Activated CD4-positive, alpha-beta T cell treated with anti-CD3 and anti-CD28 coated beads, Interleukin-2, amount 10 ng/mL, durations not matched to agents 24 days and 14 days (primary cell): Measurements from ENCODE around the gene SH3YL1. TPM values are rescaled to one million over a fixed set of nuclear protein-coding genes. Genes with fewer than 3 reads are reported as not detected.

Source experiments
- DNase-seq: peaks from one replicate; pipeline ENCODE4 v3.0.0; 2022
- H3K27ac Mint-ChIP-seq: one replicate; pipeline ENCODE4 v1.8.0; 2022; ENCODE audit warnings: mild to moderate bottlenecking, mixed read lengths
- H3K27me3 Mint-ChIP-seq: one replicate; pipeline ENCODE4 v1.8.0; 2022; ENCODE audit warnings: mixed read lengths
- H3K36me3 Mint-ChIP-seq: one replicate; pipeline ENCODE4 v1.8.0; 2022; ENCODE audit warnings: low read depth, mild to moderate bottlenecking, mixed read lengths
- H3K4me1 Mint-ChIP-seq: one replicate; pipeline ENCODE4 v1.8.0; 2021; ENCODE audit warnings: mixed read lengths
- H3K4me3 Mint-ChIP-seq: one replicate; pipeline ENCODE4 v1.8.0; 2022; ENCODE audit warnings: mild to moderate bottlenecking, moderate library complexity, mixed read lengths
- H3K9me3 Mint-ChIP-seq: one replicate; pipeline ENCODE4 v1.8.0; 2021; ENCODE audit warnings: mixed read lengths
- intact Hi-C: fragments of 100-400 bp; cut with micrococcal nuclease; formaldehyde crosslinking; loops from one replicate; pipeline ENCODE4 v1.15.1; 2023
- total RNA-seq: library from RNA; stranded (reverse); gene quantifications from 2 replicates; pipeline ENCODE4 v1.2.3, GENCODE V29; 2022

The SH3YL1 gene
- total RNA-seq, 1 donor from 2014 or later, result 17.4 TPM

DNA sequence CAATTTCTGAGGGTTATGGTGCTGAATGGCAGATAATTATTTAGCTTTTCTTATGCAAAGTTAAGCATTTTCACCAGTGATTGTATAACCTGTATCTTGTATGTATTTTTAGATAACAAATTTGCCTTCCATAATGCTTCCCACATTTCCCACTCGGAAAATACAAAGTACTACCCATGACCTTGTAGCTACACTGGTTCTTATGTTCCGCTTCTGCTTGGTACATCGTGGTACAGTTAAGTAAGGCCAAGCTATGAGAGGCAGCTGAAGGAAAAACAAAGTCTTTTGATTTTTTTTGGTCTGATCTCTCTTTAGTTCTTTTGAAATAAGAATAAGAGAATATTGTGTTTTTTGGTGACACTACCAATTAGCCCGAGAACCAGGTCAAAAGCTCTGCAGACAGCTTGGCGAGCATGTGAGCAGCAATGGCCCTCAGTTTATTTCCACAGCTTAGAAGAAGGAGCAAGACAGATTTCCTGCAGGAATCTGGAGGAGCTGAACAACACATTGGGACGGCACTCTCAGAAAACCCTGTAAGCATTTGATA lies 26.8 kb downstream of the SH3YL1 start:
- no peaks in the 10 kb centered on the region for H3K4me1 Mint-ChIP-seq
- no peaks in the 10 kb centered on the region for H3K9me3 Mint-ChIP-seq

GRCh38 chr2:234421-234820 lies 29.4 kb downstream of the SH3YL1 start:
- intact Hi-C loops, result no loop called here
- peaks cover 2% of the 10 kb centered on the region for H3K36me3 Mint-ChIP-seq
- no peak for DNase-seq
- H3K9me3 Mint-ChIP-seq, result no peaks in the 10 kb centered on the region
- no peaks in the 10 kb centered on the region for H3K27me3 Mint-ChIP-seq
- no peak overlapping the region for H3K27ac Mint-ChIP-seq
- no peak overlapping the region for H3K4me3 Mint-ChIP-seq
- no peaks in the 10 kb centered on the region for H3K4me1 Mint-ChIP-seq

More for the DNA sequence above, 26.8 kb downstream of the SH3YL1 start:
- DNase-seq, result no peak
- no peak overlapping the region for H3K4me3 Mint-ChIP-seq
- H3K27me3 Mint-ChIP-seq, result no peaks in the 10 kb centered on the region
- no peak overlapping the region for H3K27ac Mint-ChIP-seq
- intact Hi-C loops, result no loop called here
- peaks cover 3% of the 10 kb centered on the region for H3K36me3 Mint-ChIP-seq

DNA sequence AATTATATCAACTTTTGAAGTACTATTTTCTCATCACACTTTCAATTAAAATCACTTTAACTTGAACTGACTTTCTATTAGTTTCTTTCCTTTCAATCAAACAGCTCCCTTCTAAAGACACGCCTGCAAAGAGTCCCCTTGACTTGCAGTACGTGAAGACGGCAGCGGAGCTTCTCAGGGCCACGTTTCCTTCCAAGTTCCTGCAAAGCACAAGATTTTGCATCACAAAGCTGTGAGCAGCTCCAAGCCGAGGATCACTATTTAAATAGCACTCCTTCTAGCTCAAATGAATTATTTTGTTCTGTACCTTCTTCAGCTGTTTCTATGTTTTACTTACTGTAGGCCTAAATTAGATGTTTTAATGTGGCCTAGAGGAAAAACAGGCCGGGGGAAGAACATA lies 30.8 kb downstream of the SH3YL1 start:
- Mint-ChIP-seq H3K27ac (no peak overlapping the region), H3K27me3 (no peaks in the 10 kb centered on the region), H3K9me3 (no peaks in the 10 kb centered on the region), H3K36me3 (peaks cover 2% of the 10 kb centered on the region), H3K4me3 (no peak overlapping the region), H3K4me1 (no peaks in the 10 kb centered on the region)
- no peak for DNase-seq
- intact Hi-C loops, result no loop called here

GRCh38 chr2:231521-232185 lies 32.2 kb downstream of the SH3YL1 start:
- Mint-ChIP-seq H3K9me3 (peaks cover 2% of the 10 kb centered on the region), H3K27ac (no peak overlapping the region), H3K4me3 (no peak overlapping the region), H3K27me3 (no peaks in the 10 kb centered on the region), H3K36me3 (peaks cover 5% of the 10 kb centered on the region), H3K4me1 (no peaks in the 10 kb centered on the region)
- intact Hi-C loops, result no loop called here
- no peak for DNase-seq

GRCh38 chr2:228518-229278 lies 35.1 kb downstream of the SH3YL1 start:
- intact Hi-C loops, result no loop called here

GRCh38 chr2:228115-228514 lies 35.7 kb downstream of the SH3YL1 start:
- H3K4me1 Mint-ChIP-seq, result no peaks in the 10 kb centered on the region
- DNase-seq, result no peak
- H3K27ac Mint-ChIP-seq, result no peak overlapping the region
- intact Hi-C loops, result no loop called here
- peaks cover 7% of the 10 kb centered on the region for H3K9me3 Mint-ChIP-seq
- no peak overlapping the region for H3K4me3 Mint-ChIP-seq
- no peaks in the 10 kb centered on the region for H3K27me3 Mint-ChIP-seq
- peaks cover 11% of the 10 kb centered on the region for H3K36me3 Mint-ChIP-seq

More at GRCh38 chr2:228518-229278, 35.1 kb downstream of the SH3YL1 start:
- Mint-ChIP-seq H3K27ac (no peak overlapping the region), H3K27me3 (no peaks in the 10 kb centered on the region), H3K4me3 (no peak overlapping the region), H3K4me1 (no peaks in the 10 kb centered on the region), H3K9me3 (peaks cover 7% of the 10 kb centered on the region), H3K36me3 (peaks cover 11% of the 10 kb centered on the region)
- DNase-seq, result no peak

GRCh38 chr2:223971-224760 lies 39.7 kb downstream of the SH3YL1 start:
- H3K27ac Mint-ChIP-seq, result no peak overlapping the region
- intact Hi-C loops, result no loop called here
- H3K4me1 Mint-ChIP-seq, result no peaks in the 10 kb centered on the region
- H3K27me3 Mint-ChIP-seq, result no peaks in the 10 kb centered on the region
- H3K4me3 Mint-ChIP-seq, result no peak overlapping the region
- H3K9me3 Mint-ChIP-seq, result peaks cover 7% of the 10 kb centered on the region
- no peak for DNase-seq
- peaks cover 9% of the 10 kb centered on the region for H3K36me3 Mint-ChIP-seq

GRCh38 chr2:223451-223850 lies 40.4 kb downstream of the SH3YL1 start:
- Mint-ChIP-seq H3K4me3 (no peak overlapping the region), H3K4me1 (no peaks in the 10 kb centered on the region), H3K9me3 (peaks cover 7% of the 10 kb centered on the region), H3K27me3 (no peaks in the 10 kb centered on the region), H3K27ac (no peak overlapping the region), H3K36me3 (peaks cover 9% of the 10 kb centered on the region)
- intact Hi-C loops, result no loop called here
- no peak for DNase-seq

DNA sequence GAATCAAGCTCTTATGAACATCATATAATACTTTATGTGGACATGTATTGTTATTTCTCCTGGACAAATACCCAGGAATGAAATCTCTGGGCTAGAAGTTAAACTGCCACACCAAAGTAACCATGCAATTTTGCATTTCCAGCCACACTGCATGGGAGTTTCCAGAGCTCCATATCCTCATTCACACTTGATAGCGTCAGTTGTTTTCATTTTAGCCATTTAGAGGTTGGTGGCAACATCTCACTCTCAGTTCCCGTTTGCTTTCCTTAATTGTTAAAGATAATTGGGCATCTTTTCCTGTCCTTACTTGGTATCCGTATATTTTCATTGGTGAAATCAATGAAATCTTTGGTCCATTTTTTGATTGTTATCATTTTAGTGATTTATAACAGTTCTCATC lies 47.8 kb downstream of the SH3YL1 start:
- no peak overlapping the region for H3K4me3 Mint-ChIP-seq
- no peaks in the 10 kb centered on the region for H3K9me3 Mint-ChIP-seq
- no peaks in the 10 kb centered on the region for H3K36me3 Mint-ChIP-seq
- no peak for DNase-seq
- H3K4me1 Mint-ChIP-seq, result no peaks in the 10 kb centered on the region
- H3K27ac Mint-ChIP-seq, result no peak overlapping the region
- peaks cover 5% of the 10 kb centered on the region for H3K27me3 Mint-ChIP-seq
- intact Hi-C loops, result no loop called here

GRCh38 chr2:213932-214693 lies 49.7 kb downstream of the SH3YL1 start:
- H3K4me3 Mint-ChIP-seq, result no peak overlapping the region
- no peaks in the 10 kb centered on the region for H3K36me3 Mint-ChIP-seq
- DNase-seq, result no peak
- intact Hi-C loops, result no loop called here
- H3K27ac Mint-ChIP-seq, result no peak overlapping the region
- no peaks in the 10 kb centered on the region for H3K4me1 Mint-ChIP-seq
- no peaks in the 10 kb centered on the region for H3K9me3 Mint-ChIP-seq
- peaks cover 5% of the 10 kb centered on the region for H3K27me3 Mint-ChIP-seq

GRCh38 chr2:211486-212184 lies 52.2 kb downstream of the SH3YL1 start:
- Mint-ChIP-seq H3K27me3 (peaks cover 5% of the 10 kb centered on the region), H3K4me1 (no peaks in the 10 kb centered on the region), H3K4me3 (no peak overlapping the region), H3K9me3 (no peaks in the 10 kb centered on the region), H3K36me3 (no peaks in the 10 kb centered on the region), H3K27ac (no peak overlapping the region)
- no peak for DNase-seq
- intact Hi-C loops, result no loop called here

DNA sequence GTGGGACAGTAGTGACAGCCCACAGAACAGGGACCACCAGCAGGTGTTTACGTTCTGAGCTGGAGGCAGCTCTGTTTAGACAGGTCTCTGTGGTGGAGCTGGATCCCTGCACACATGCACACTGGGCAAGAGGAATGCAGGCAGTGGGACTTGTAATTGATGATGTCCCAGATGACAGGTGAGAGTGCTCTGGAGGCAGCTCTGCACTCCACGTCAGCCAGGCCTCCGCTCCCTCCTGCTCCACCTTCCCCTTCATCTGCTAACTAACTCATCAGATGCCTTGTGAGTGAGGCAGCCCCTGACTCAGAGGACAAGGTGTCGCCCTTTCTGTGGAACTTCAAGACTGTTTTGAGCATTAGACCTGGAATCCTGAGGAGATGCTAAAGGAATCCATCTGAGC lies 53.2 kb downstream of the SH3YL1 start:
- H3K4me3 Mint-ChIP-seq, result no peak overlapping the region
- no peak overlapping the region for H3K27ac Mint-ChIP-seq
- DNase-seq, result no peak
- intact Hi-C loops, result no loop called here
- peaks cover 3% of the 10 kb centered on the region for H3K9me3 Mint-ChIP-seq
- peaks cover 5% of the 10 kb centered on the region for H3K27me3 Mint-ChIP-seq
- no peaks in the 10 kb centered on the region for H3K36me3 Mint-ChIP-seq
- H3K4me1 Mint-ChIP-seq, result no peaks in the 10 kb centered on the region

DNA sequence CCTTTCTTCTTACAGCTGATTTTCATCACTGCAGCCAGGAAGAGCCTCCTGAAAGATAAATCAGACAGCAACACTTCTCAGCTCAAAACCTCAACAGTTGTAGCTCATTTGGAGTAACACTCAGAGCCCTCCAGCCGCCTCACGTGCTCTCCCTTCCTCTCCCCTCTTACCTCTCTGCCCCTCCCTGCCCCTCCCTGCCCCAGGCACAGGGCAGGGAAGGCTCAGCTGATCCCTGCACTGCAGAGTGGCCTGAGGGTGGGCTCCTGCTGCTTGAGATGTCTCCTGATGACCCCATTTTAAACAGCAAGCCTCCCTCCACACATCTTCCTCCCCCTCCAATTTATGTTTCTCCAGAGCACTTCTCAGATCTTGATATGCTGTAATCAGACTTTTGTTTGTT lies 54.4 kb downstream of the SH3YL1 start:
- Mint-ChIP-seq H3K27me3 (peaks cover 5% of the 10 kb centered on the region), H3K4me1 (no peaks in the 10 kb centered on the region), H3K27ac (no peak overlapping the region), H3K9me3 (peaks cover 3% of the 10 kb centered on the region), H3K4me3 (no peak overlapping the region), H3K36me3 (no peaks in the 10 kb centered on the region)
- no peak for DNase-seq
- intact Hi-C loops, result no loop called here
